SK-N-SH treated with all-trans-retinoic acid at 6 μM for 48 hours (cell line): ENCODE measurements around the gene NOS3.
A peak's percentile ranks its signal among the peaks of the same experiment; 100 is the strongest.

Source experiments
- ATAC-seq: fragments of 200-7000 bp; cut with Tn5 transposase; 3 replicates; pipeline ENCODE4 v1.9.1; 2020; ENCODE audit warnings: mild to moderate bottlenecking, moderate library complexity
- ARNTL ChIP-seq: fragments of 450-650 bp; formaldehyde crosslinking; IDR thresholded peaks from 2 replicates; pipeline ENCODE4 v1.5.0; 2020; ENCODE audit warnings: low read depth, mild to moderate bottlenecking, moderate library complexity, borderline replicate concordance
- CSDC2 ChIP-seq: fragments of 250-450 bp; sonication (Bioruptor Pico); IDR thresholded peaks from 2 replicates; pipeline ENCODE4 v1.5.0; 2020; ENCODE audit warnings: mild to moderate bottlenecking, moderate library complexity
- ESRRG ChIP-seq: fragments of 250-450 bp; sonication (Bioruptor Pico); IDR thresholded peaks from 2 replicates; pipeline ENCODE4 v1.6.1; 2021; ENCODE audit warnings: mild to moderate bottlenecking
- GLIS3 ChIP-seq: fragments of 250-450 bp; sonication (Bioruptor Pico); IDR thresholded peaks from 2 replicates; pipeline ENCODE4 v1.5.0; 2020; ENCODE audit warnings: mild to moderate bottlenecking, moderate library complexity
- ISL1 ChIP-seq: fragments of 250-450 bp; sonication (Bioruptor Pico); IDR thresholded peaks from 2 replicates; pipeline ENCODE4 v2.1.2; 2022; ENCODE audit warnings: mild to moderate bottlenecking, moderate library complexity
- SNAI2 ChIP-seq: fragments of 250-450 bp; sonication (Bioruptor Pico); IDR thresholded peaks from 2 replicates; pipeline ENCODE4 v1.5.0; 2020; ENCODE audit warnings: mild to moderate bottlenecking, moderate library complexity
- TCF4 ChIP-seq: fragments of 250-450 bp; sonication (Bioruptor Pico); IDR thresholded peaks from 2 replicates; pipeline ENCODE4 v1.8.0; 2021; ENCODE audit warnings: mild to moderate bottlenecking, moderate library complexity, borderline replicate concordance
- TOX ChIP-seq: fragments of 250-450 bp; sonication (Bioruptor Pico); IDR thresholded peaks from 2 replicates; pipeline ENCODE4 v1.8.0; 2021; ENCODE audit warnings: mild to moderate bottlenecking, moderate library complexity, borderline replicate concordance
- ZC3H10 ChIP-seq: fragments of 250-450 bp; sonication (Bioruptor Pico); IDR thresholded peaks from 2 replicates; pipeline ENCODE4 v1.5.1; 2021; ENCODE audit warnings: mild to moderate bottlenecking, moderate library complexity
- ZFP30 ChIP-seq: fragments of 450-650 bp; formaldehyde crosslinking; IDR thresholded peaks from 2 replicates; pipeline ENCODE4 v1.5.0; 2022; ENCODE audit warnings: mild to moderate bottlenecking, moderate library complexity
- ZNF70 ChIP-seq: fragments of 450-650 bp; formaldehyde crosslinking; IDR thresholded peaks from 2 replicates; pipeline ENCODE4 v1.5.0; 2020; ENCODE audit warnings: mild to moderate bottlenecking, moderate library complexity
- ZNF8 ChIP-seq: fragments of 450-650 bp; formaldehyde crosslinking; IDR thresholded peaks from 2 replicates; pipeline ENCODE4 v1.5.0; 2020; ENCODE audit warnings: mild to moderate bottlenecking, moderate library complexity
- TF ChIP-seq, protein P1 (sequence below): fragments of 250-450 bp; sonication (Bioruptor Pico); IDR thresholded peaks from 2 replicates; pipeline ENCODE4 v1.8.0; 2021; ENCODE audit warnings: low read depth, mild to moderate bottlenecking, moderate library complexity, borderline replicate concordance
- TF ChIP-seq, protein P2 (sequence below): fragments of 250-450 bp; sonication (Bioruptor Pico); IDR thresholded peaks from 2 replicates; pipeline ENCODE4 v1.5.0; 2020; ENCODE audit warnings: mild to moderate bottlenecking, moderate library complexity
- TF ChIP-seq, protein P3 (sequence below): fragments of 250-450 bp; sonication (Bioruptor Pico); IDR thresholded peaks from 2 replicates; pipeline ENCODE4 v1.5.1; 2021; ENCODE audit warnings: mild to moderate bottlenecking, moderate library complexity
- TF ChIP-seq, protein P4 (sequence below): fragments of 250-450 bp; sonication (Bioruptor Pico); IDR thresholded peaks from 2 replicates; pipeline ENCODE4 v1.5.1; 2020; ENCODE audit warnings: low read depth, mild to moderate bottlenecking, moderate library complexity

The NOS3 gene

DNA sequence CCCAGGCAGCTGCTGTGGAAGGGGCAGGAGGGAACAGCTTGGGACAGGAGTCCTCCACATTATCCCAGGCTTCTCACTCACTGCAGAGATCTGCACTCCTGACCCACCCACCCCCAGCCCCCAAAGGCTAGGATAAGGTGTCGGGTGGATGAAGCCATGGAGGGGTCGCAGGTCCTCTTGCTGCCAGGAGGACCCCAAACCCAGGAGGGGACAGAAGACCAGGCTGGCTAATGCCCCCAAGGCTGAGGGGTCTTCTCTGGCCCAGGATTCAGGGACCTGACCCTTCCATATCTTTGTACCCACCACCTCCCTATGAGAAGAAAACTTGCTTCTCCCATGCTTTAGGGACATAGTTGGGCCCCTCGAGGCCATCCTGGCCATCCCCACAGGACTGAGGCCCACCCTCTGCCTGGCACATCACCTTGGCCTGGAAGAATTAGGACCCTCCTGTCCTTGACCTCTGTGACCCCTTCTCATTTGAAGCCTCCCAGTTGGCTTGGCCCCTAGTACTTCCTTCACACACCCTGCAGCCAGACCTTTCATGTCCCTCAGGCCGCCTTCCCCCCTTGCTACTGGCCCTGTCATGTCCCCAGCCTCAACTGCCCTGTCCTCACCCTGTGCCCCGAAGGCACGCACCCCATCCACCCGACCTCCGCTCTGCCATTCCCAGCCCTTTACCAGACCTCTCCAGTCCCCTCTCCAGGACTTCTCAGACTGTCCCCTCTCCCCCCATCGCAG, 34.3 kb upstream of the NOS3 start:
- no peak; the same call in 2 of the 3 replicates for ATAC-seq
- TF ChIP-seq, protein P1, sequence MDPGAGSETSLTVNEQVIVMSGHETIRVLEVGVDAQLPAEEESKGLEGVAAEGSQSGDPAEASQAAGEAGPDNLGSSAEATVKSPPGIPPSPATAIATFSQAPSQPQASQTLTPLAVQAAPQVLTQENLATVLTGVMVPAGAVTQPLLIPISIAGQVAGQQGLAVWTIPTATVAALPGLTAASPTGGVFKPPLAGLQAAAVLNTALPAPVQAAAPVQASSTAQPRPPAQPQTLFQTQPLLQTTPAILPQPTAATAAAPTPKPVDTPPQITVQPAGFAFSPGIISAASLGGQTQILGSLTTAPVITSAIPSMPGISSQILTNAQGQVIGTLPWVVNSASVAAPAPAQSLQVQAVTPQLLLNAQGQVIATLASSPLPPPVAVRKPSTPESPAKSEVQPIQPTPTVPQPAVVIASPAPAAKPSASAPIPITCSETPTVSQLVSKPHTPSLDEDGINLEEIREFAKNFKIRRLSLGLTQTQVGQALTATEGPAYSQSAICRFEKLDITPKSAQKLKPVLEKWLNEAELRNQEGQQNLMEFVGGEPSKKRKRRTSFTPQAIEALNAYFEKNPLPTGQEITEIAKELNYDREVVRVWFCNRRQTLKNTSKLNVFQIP (CRISPR knock-in tag): no peak
- TF ChIP-seq ZNF8 (no peak), ESRRG (no peak), GLIS3 (no peak), TOX (CRISPR knock-in tag) (no peak), ARNTL (CRISPR knock-in tag) (no peak)

DNA sequence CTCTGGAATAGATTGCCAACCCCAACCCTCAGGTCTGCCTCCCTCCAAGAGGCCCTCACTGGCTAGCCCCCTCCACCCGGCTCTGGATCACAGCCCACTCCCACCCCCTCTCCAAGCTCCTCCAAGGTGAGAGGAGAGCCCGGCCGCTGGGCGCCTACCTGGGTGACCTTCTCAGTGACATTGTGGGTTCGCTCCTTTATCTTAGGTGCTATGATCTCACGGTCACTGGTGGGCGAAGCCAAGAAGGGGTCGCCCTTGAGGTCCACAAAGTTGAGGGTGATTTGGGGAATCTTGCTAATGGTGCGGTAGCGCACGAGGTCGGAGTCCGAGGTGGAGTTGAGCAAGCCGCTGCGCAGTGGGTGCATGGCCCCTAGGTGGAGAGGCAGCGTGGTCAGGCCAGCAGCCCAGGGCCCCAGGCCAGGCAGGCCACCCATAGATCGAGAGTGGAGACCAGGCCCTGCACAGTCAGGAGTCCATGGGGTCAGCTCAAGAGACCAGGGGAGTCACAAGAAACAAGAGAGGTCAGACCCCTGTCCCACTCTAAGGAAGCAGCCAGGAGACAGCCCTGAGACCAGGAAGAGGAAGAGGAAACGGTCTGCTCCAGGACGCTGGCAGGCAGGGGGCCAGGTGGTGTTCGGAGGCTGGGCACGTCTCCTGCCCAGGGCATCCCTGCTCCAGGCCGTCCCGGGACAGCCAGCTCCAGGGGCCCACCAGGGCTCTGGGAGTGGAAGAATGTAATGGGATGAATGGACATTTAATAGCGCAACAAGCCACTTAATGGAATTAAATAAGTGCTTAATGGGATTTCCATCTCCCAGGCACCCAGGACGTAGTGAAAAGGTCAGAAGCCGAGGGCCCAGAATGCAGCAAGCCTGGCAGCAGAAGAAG, 33.4 kb upstream of the NOS3 start:
- no peak for ATAC-seq
- TF ChIP-seq, protein P2, sequence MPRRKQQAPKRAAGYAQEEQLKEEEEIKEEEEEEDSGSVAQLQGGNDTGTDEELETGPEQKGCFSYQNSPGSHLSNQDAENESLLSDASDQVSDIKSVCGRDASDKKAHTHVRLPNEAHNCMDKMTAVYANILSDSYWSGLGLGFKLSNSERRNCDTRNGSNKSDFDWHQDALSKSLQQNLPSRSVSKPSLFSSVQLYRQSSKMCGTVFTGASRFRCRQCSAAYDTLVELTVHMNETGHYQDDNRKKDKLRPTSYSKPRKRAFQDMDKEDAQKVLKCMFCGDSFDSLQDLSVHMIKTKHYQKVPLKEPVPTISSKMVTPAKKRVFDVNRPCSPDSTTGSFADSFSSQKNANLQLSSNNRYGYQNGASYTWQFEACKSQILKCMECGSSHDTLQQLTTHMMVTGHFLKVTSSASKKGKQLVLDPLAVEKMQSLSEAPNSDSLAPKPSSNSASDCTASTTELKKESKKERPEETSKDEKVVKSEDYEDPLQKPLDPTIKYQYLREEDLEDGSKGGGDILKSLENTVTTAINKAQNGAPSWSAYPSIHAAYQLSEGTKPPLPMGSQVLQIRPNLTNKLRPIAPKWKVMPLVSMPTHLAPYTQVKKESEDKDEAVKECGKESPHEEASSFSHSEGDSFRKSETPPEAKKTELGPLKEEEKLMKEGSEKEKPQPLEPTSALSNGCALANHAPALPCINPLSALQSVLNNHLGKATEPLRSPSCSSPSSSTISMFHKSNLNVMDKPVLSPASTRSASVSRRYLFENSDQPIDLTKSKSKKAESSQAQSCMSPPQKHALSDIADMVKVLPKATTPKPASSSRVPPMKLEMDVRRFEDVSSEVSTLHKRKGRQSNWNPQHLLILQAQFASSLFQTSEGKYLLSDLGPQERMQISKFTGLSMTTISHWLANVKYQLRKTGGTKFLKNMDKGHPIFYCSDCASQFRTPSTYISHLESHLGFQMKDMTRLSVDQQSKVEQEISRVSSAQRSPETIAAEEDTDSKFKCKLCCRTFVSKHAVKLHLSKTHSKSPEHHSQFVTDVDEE (CRISPR knock-in tag): 0 out of 2 replicates have a peak, but pooled peaks have one; percentile 80
- TF ChIP-seq, protein P3, sequence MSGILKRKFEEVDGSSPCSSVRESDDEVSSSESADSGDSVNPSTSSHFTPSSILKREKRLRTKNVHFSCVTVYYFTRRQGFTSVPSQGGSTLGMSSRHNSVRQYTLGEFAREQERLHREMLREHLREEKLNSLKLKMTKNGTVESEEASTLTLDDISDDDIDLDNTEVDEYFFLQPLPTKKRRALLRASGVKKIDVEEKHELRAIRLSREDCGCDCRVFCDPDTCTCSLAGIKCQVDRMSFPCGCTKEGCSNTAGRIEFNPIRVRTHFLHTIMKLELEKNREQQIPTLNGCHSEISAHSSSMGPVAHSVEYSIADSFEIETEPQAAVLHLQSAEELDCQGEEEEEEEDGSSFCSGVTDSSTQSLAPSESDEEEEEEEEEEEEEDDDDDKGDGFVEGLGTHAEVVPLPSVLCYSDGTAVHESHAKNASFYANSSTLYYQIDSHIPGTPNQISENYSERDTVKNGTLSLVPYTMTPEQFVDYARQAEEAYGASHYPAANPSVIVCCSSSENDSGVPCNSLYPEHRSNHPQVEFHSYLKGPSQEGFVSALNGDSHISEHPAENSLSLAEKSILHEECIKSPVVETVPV (CRISPR knock-in tag): no peak
- peak; percentile 42; the same call in 1 of the 2 replicates for TF ChIP-seq ISL1 (CRISPR knock-in tag)
- no peak for TF ChIP-seq GLIS3
- peak; percentile 58; the same call in 1 of the 2 replicates for TF ChIP-seq TCF4 (CRISPR knock-in tag)
- TF ChIP-seq, protein P4, sequence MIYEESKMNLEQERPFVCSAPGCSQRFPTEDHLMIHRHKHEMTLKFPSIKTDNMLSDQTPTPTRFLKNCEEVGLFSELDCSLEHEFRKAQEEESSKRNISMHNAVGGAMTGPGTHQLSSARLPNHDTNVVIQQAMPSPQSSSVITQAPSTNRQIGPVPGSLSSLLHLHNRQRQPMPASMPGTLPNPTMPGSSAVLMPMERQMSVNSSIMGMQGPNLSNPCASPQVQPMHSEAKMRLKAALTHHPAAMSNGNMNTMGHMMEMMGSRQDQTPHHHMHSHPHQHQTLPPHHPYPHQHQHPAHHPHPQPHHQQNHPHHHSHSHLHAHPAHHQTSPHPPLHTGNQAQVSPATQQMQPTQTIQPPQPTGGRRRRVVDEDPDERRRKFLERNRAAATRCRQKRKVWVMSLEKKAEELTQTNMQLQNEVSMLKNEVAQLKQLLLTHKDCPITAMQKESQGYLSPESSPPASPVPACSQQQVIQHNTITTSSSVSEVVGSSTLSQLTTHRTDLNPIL (CRISPR knock-in tag): no peak
- no peak for TF ChIP-seq TOX (CRISPR knock-in tag)
- TF ChIP-seq, all 23 proteins: peak for 3

DNA sequence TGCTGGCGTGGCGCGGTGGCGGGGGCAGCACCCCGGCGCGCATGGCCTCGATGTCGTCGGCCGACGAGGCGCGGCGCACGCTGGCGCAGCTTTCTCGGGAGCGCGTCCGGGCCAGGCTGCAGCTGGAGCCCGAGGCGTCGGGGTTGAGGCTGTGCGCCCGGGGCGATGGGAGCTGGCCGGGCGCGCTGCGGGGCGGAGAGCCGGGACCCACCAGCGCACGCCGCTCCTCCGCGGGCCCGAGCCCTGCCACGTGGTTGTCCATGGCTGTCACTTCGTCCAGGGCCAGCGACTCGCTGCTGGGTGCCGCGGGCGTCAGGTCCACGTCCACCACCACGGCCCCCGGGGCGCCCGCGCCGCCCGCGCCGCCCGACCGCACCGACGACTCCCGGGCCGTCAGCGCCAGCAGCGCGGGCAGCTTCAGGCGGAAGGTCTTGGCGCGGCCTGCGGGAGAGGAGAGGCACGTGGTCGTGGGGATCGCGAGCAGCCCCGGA, 32.7 kb upstream of the NOS3 start:
- no peak for TF ChIP-seq GLIS3
- TF ChIP-seq, protein P1 (CRISPR knock-in tag): no peak
- TF ChIP-seq ZC3H10 (CRISPR knock-in tag): no peak
- no peak for TF ChIP-seq ZFP30
- no peak for TF ChIP-seq CSDC2 (CRISPR knock-in tag)
- TF ChIP-seq ARNTL (CRISPR knock-in tag): no peak
- TF ChIP-seq, protein P4 (CRISPR knock-in tag): no peak
- no peak for TF ChIP-seq ZNF70
- TF ChIP-seq SNAI2 (CRISPR knock-in tag): no peak
- TF ChIP-seq ESRRG: no peak
- TF ChIP-seq, protein P3 (CRISPR knock-in tag): no peak
- ATAC-seq: no peak
